Measurements from ENCODE around the gene SEPTIN1. TPM values are rescaled to one million over a fixed set of nuclear protein-coding genes. Genes with fewer than 3 reads are reported as not detected.

The SEPTIN1 gene
- total RNA-seq, 4 donors from 2014 or later = 0.65 TPM; not detected in 3

GRCh38 chr16:30361180-30361579 lies 21.2 kb downstream of the SEPTIN1 start:
- no peak overlapping the region for H3K4me3 ChIP-seq
- intact Hi-C loops (cut with DNase I; ENCODE audit: low total_unique reads) = no loop called here
- H3K27me3 ChIP-seq = no peaks in the 10 kb centered on the region
- H3K4me1 ChIP-seq = peaks cover 4 to 9% of the 10 kb centered on the region in 2 donors
- no peak for ATAC-seq
- TF ChIP-seq, protein P1, sequence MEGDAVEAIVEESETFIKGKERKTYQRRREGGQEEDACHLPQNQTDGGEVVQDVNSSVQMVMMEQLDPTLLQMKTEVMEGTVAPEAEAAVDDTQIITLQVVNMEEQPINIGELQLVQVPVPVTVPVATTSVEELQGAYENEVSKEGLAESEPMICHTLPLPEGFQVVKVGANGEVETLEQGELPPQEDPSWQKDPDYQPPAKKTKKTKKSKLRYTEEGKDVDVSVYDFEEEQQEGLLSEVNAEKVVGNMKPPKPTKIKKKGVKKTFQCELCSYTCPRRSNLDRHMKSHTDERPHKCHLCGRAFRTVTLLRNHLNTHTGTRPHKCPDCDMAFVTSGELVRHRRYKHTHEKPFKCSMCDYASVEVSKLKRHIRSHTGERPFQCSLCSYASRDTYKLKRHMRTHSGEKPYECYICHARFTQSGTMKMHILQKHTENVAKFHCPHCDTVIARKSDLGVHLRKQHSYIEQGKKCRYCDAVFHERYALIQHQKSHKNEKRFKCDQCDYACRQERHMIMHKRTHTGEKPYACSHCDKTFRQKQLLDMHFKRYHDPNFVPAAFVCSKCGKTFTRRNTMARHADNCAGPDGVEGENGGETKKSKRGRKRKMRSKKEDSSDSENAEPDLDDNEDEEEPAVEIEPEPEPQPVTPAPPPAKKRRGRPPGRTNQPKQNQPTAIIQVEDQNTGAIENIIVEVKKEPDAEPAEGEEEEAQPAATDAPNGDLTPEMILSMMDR (IDR thresholded peaks at IDR 0.05 in 4 of 5, conservative IDR thresholded peaks at IDR 0.05 in 1 of 5) = no peak
- TF ChIP-seq POLR2A (IDR thresholded peaks at IDR 0.05) = no peak
- H3K36me3 ChIP-seq = peaks cover 0 to 69% of the 10 kb centered on the region in 2 donors
- no peak overlapping the region for H3K27ac ChIP-seq
- no peak for DNase-seq
- in situ Hi-C loops (cut with MboI; ENCODE audit: low sequenced_read_pairs in 4 of 4) = loop anchor here in 2 of 4 donors (25.0 kb wide), 2 partner anchors 274 to 299 kb away; partner anchors contain the start of genes ALDOA (in 1 of the 2), PPP4C (in 1 of the 2), TBX6 (in 1 of the 2) and YPEL3 (in 1 of the 2)
- no peaks in the 10 kb centered on the region for H3K9me3 ChIP-seq

GRCh38 chr16:30359871-30360170 lies 22.5 kb downstream of the SEPTIN1 start:
- DNase-seq (no peak), ATAC-seq (no peak)
- TF ChIP-seq, protein P1 (IDR thresholded peaks at IDR 0.05 in 4 of 5, conservative IDR thresholded peaks at IDR 0.05 in 1 of 5) = no peak
- TF ChIP-seq POLR2A (IDR thresholded peaks at IDR 0.05) = no peak
- no peak overlapping the region for H3K27ac ChIP-seq
- peaks cover 0 to 60% of the 10 kb centered on the region in 2 donors for H3K36me3 ChIP-seq
- intact Hi-C loops (cut with DNase I; ENCODE audit: low total_unique reads) = loop anchor here (5.0 kb wide), 1 partner anchor 458 kb away; the partner anchor contains the start of gene ASPHD1
- no peak overlapping the region for H3K4me3 ChIP-seq
- no peaks in the 10 kb centered on the region for H3K27me3 ChIP-seq
- in situ Hi-C loops (cut with MboI; ENCODE audit: low sequenced_read_pairs in 4 of 4) = loop anchor here in 2 of 4 donors (25.0 kb wide), 2 partner anchors 273 to 298 kb away; partner anchors contain the start of genes ALDOA (in 1 of the 2), PPP4C (in 1 of the 2), TBX6 (in 1 of the 2) and YPEL3 (in 1 of the 2)
- H3K9me3 ChIP-seq = no peaks in the 10 kb centered on the region
- peaks cover 12 to 17% of the 10 kb centered on the region in 2 donors for H3K4me1 ChIP-seq

GRCh38 chr16:30358990-30359870 lies 23.1 kb downstream of the SEPTIN1 start:
- no peak for TF ChIP-seq POLR2A (IDR thresholded peaks at IDR 0.05)
- TF ChIP-seq, protein P1 (IDR thresholded peaks at IDR 0.05 in 4 of 5, conservative IDR thresholded peaks at IDR 0.05 in 1 of 5) = no peak
- intact Hi-C loops (cut with DNase I; ENCODE audit: low total_unique reads) = loop anchor here (5.0 kb wide), 1 partner anchor 457 kb away; the partner anchor contains the start of gene ASPHD1

DNA sequence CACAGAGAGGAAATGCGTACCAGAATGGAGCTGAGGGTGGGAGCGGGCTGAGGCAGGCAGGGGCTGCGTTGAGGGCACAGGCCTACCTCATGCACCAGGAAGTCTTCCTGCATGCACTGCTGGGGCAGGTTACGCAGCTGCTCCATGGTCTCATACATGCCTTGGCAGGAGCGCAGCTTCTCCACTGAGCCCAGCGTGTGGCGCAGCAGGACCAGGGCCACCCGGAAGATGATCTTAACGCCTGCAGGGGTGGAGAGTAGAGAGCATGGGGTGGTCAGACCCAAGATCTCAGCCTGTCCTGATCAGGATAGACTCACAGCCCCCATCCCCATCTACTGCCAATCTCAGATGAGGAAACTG lies 23.8 kb downstream of the SEPTIN1 start:
- H3K4me1 ChIP-seq = peaks cover 22 to 28% of the 10 kb centered on the region in 2 donors
- no peak overlapping the region for H3K27ac ChIP-seq
- ATAC-seq (no peak), DNase-seq (no peak)
- H3K36me3 ChIP-seq = peaks cover 0 to 50% of the 10 kb centered on the region in 2 donors
- no peaks in the 10 kb centered on the region for H3K9me3 ChIP-seq
- no peak overlapping the region for H3K4me3 ChIP-seq
- intact Hi-C loops (cut with DNase I; ENCODE audit: low total_unique reads) (loop anchor here (5.0 kb wide), 1 partner anchor 456 kb away; the partner anchor contains the start of gene ASPHD1), in situ Hi-C loops (cut with MboI; ENCODE audit: low sequenced_read_pairs in 4 of 4) (loop anchor here in 2 of 4 donors (25.0 kb wide), 2 partner anchors 271 to 296 kb away; partner anchors contain the start of genes ALDOA (in 1 of the 2), PPP4C (in 1 of the 2), TBX6 (in 1 of the 2) and YPEL3 (in 1 of the 2))
- TF ChIP-seq, protein P1 (IDR thresholded peaks at IDR 0.05 in 4 of 5, conservative IDR thresholded peaks at IDR 0.05 in 1 of 5) = no peak
- no peak for TF ChIP-seq POLR2A (IDR thresholded peaks at IDR 0.05)
- H3K27me3 ChIP-seq = no peaks in the 10 kb centered on the region

More at GRCh38 chr16:30358990-30359870, 23.1 kb downstream of the SEPTIN1 start:
- in situ Hi-C loops (cut with MboI; ENCODE audit: low sequenced_read_pairs in 4 of 4) = loop anchor here in 2 of 4 donors (25.0 kb wide), 2 partner anchors 272 to 297 kb away; partner anchors contain the start of genes ALDOA (in 1 of the 2), PPP4C (in 1 of the 2), TBX6 (in 1 of the 2) and YPEL3 (in 1 of the 2)
- H3K4me3 ChIP-seq = no peak overlapping the region
- H3K36me3 ChIP-seq = peaks cover 0 to 54% of the 10 kb centered on the region in 2 donors
- H3K27ac ChIP-seq = no peak overlapping the region
- DNase-seq = no peak
- ATAC-seq = no peak
- H3K27me3 ChIP-seq = no peaks in the 10 kb centered on the region
- no peaks in the 10 kb centered on the region for H3K9me3 ChIP-seq
- peaks cover 15 to 21% of the 10 kb centered on the region in 2 donors for H3K4me1 ChIP-seq
